Neural cell (in vitro differentiated cells): ENCODE data around the gene DDX39B. TPM values are rescaled to one million over a fixed set of nuclear protein-coding genes. Genes with fewer than 3 reads are reported as not detected.
"Not testable (repeated sequence)": the region's sequence is repeated elsewhere in the genome, so short reads cannot be mapped to it uniquely, and the experiment has no call there.

ENCODE experiments used
- H2AFZ ChIP-seq: fragments of 200-600, 300-800 bp; sonication (generic), shearing (Covaris generic); 2 replicates; pipeline ENCODE4 v1.6.0; 2014; ENCODE audit warnings: low read depth, mild to moderate bottlenecking, antibody characterized with exemption, low read length, moderate library complexity
- H3F3A ChIP-seq: fragments of 200-600 bp; shearing (Covaris generic); 2 replicates; pipeline ENCODE4 v1.6.1; 2016; ENCODE audit warnings: mild to moderate bottlenecking, moderate library complexity, mixed read lengths, antibody characterized with exemption, low read length; ENCODE audit not compliant: insufficient read depth, poor library complexity, severe bottlenecking
- H3K27ac ChIP-seq: fragments of 200-600, 300-800 bp; sonication (generic), shearing (Covaris generic); 2 replicates; pipeline ENCODE4 v1.5.1; 2014; ENCODE audit warnings: mild to moderate bottlenecking, low read length, moderate library complexity
- H3K27me3 ChIP-seq: fragments of 300-800, 200-600 bp; sonication (generic), shearing (Covaris generic); 2 replicates; pipeline ENCODE4 v1.6.0; 2014; ENCODE audit warnings: mild to moderate bottlenecking, low read depth, low read length, moderate library complexity; ENCODE audit not compliant: insufficient read depth
- H3K36me3 ChIP-seq: fragments of 300-800, 200-600 bp; sonication (generic), shearing (Covaris generic); 2 replicates; pipeline ENCODE4 v1.5.1; 2014; ENCODE audit warnings: mild to moderate bottlenecking, antibody characterized with exemption, low read length, moderate library complexity; ENCODE audit not compliant: insufficient read depth
- H3K4me2 ChIP-seq: fragments of 300-800, 200-600 bp; sonication (generic), shearing (Covaris generic); 2 replicates; pipeline ENCODE4 v1.6.0; 2014; ENCODE audit warnings: mild to moderate bottlenecking, low read length
- H3K4me3 ChIP-seq: fragments of 300-800, 200-600 bp; sonication (generic), shearing (Covaris generic); 2 replicates; pipeline ENCODE4 v1.5.1; 2014; ENCODE audit warnings: mild to moderate bottlenecking, low read length, moderate library complexity
- H3K79me2 ChIP-seq: fragments of 200-600 bp; shearing (Covaris generic); replicated peaks from 2 replicates; pipeline ENCODE4 v1.6.0; 2014; ENCODE audit warnings: mild to moderate bottlenecking, low read length, moderate library complexity; ENCODE audit not compliant: insufficient read depth
- H3K9ac ChIP-seq: fragments of 300-800, 200-600 bp; sonication (generic), shearing (Covaris generic); 2 replicates; pipeline ENCODE4 v1.6.1; 2016; ENCODE audit warnings: mild to moderate bottlenecking, low read length, mixed read lengths
- H3K9me2 ChIP-seq: fragments of 200-600 bp; shearing (Covaris generic); 2 replicates; pipeline ENCODE4 v1.6.1; 2016; ENCODE audit warnings: mild to moderate bottlenecking, low read length, mixed read lengths; ENCODE audit not compliant: insufficient read depth
- H3K9me3 ChIP-seq: fragments of 200-600, 300-800 bp; sonication (generic), shearing (Covaris generic); 2 replicates; pipeline ENCODE4 v1.6.1; 2016; ENCODE audit warnings: mild to moderate bottlenecking, mixed run types, low read length, moderate library complexity, mixed read lengths
- H4K20me1 ChIP-seq: fragments of 200-600 bp; shearing (Covaris generic); 2 replicates; pipeline ENCODE4 v1.6.1; 2016; ENCODE audit warnings: mild to moderate bottlenecking, mixed run types; ENCODE audit not compliant: insufficient read depth
- EP300 ChIP-seq: fragments of 450-650 bp; conservative IDR thresholded peaks from 2 replicates; pipeline ENCODE4 v1.6.1; 2014; ENCODE audit warnings: antibody characterized with exemption, mild to moderate bottlenecking, moderate library complexity; ENCODE audit not compliant: poor library complexity, severe bottlenecking
- EZH2 ChIP-seq: fragments of 200-600, 300-800 bp; shearing (Covaris generic), sonication (generic); IDR thresholded peaks from 2 replicates; pipeline ENCODE4 v1.6.1; 2014; ENCODE audit warnings: antibody characterized with exemption, low read length, borderline replicate concordance, mild to moderate bottlenecking; ENCODE audit not compliant: insufficient read depth, poor library complexity, severe bottlenecking
- POLR2AphosphoS5 ChIP-seq: IDR thresholded peaks from 2 replicates; pipeline ENCODE4 v1.6.1; 2012
- REST ChIP-seq: IDR thresholded peaks from 2 replicates; pipeline ENCODE4 v1.6.1; 2012; ENCODE audit warnings: borderline replicate concordance
- polyA plus RNA-seq: library from polyadenylated mRNA; depleted of rRNA; stranded (reverse); fragments of >200 nt; gene quantifications from 2 replicates; pipeline ENCODE4 v1.2.3, GENCODE V29; 2014

The DDX39B gene
- polyA plus RNA-seq, 1 donor from 2014 or later: 313 TPM

- Histone ChIP-seq H3K9ac (no peak overlapping the region), H3F3A (no peaks in the 10 kb centered on the region), H3K79me2 (no peaks in the 10 kb centered on the region), H3K9me2 (no peaks in the 10 kb centered on the region), H3K9me3 (no peaks in the 10 kb centered on the region), H2AFZ (no peak overlapping the region), H3K4me2 (no peak overlapping the region), H3K27me3 (peaks cover 23% of the 10 kb centered on the region), H4K20me1 (no peaks in the 10 kb centered on the region), H3K4me3 (no peak overlapping the region), H3K27ac (no peak overlapping the region), H3K36me3 (no peaks in the 10 kb centered on the region)
- no peak for TF ChIP-seq EP300
Measured at GRCh38 chr6:31490115-31490873, 51.5 kb downstream of the DDX39B start.

- Histone ChIP-seq H3K79me2 (no peaks in the 10 kb centered on the region), H4K20me1 (no peaks in the 10 kb centered on the region), H3K36me3 (no peaks in the 10 kb centered on the region), H3K4me3 (no peak overlapping the region), H2AFZ (no peak overlapping the region), H3K4me2 (no peak overlapping the region), H3K27ac (no peak overlapping the region), H3K9me2 (no peaks in the 10 kb centered on the region), H3K27me3 (peaks cover 11% of the 10 kb centered on the region), H3K9me3 (no peaks in the 10 kb centered on the region), H3F3A (no peaks in the 10 kb centered on the region), H3K9ac (no peak overlapping the region)
- no peak for TF ChIP-seq REST
- no peak for TF ChIP-seq POLR2AphosphoS5
- no peak for TF ChIP-seq EZH2
Measured at GRCh38 chr6:31489086-31489485, 52.7 kb downstream of the DDX39B start.

- not testable (repeated sequence) for H3K79me2 ChIP-seq, H3K4me3 ChIP-seq, H4K20me1 ChIP-seq, H3K9ac ChIP-seq, H3K27ac ChIP-seq, H3K9me2 ChIP-seq, H3F3A ChIP-seq, H3K9me3 ChIP-seq, H3K27me3 ChIP-seq, H3K36me3 ChIP-seq, H3K4me2 ChIP-seq, H2AFZ ChIP-seq
Measured at GRCh38 chr6:31487674-31488073, 54.1 kb downstream of the DDX39B start.

GRCh38 chr6:31486065-31486837, 55.6 kb downstream of the DDX39B start:
- H3K79me2 ChIP-seq, H3K36me3 ChIP-seq, H3K9me2 ChIP-seq, H2AFZ ChIP-seq, H3K4me2 ChIP-seq, H3F3A ChIP-seq, H3K27ac ChIP-seq, H4K20me1 ChIP-seq, H3K9ac ChIP-seq, H3K27me3 ChIP-seq, H3K9me3 ChIP-seq, H3K4me3 ChIP-seq: not testable (repeated sequence)
